GM21447 (cell line): Measurements from ENCODE around the gene ZNF652.

Experiments
- ATAC-seq: cut with Tn5 transposase; IDR thresholded peaks from one replicate; pipeline ENCODE4 v1.9.1; 2021; ENCODE audit not compliant: unreplicated experiment

The ZNF652 gene

GRCh38 chr17:49359990-49360795, 1.9 kb downstream of the ZNF652 start:
- ATAC-seq, result no peak

GRCh38 chr17:49358641-49359247, 3.3 kb downstream of the ZNF652 start:
- peak; percentile 32 for ATAC-seq

- no peak for ATAC-seq
Measured at GRCh38 chr17:49357516-49357915, 4.5 kb downstream of the ZNF652 start.

GRCh38 chr17:49356320-49356719, 5.7 kb downstream of the ZNF652 start:
- ATAC-seq, result no peak

DNA sequence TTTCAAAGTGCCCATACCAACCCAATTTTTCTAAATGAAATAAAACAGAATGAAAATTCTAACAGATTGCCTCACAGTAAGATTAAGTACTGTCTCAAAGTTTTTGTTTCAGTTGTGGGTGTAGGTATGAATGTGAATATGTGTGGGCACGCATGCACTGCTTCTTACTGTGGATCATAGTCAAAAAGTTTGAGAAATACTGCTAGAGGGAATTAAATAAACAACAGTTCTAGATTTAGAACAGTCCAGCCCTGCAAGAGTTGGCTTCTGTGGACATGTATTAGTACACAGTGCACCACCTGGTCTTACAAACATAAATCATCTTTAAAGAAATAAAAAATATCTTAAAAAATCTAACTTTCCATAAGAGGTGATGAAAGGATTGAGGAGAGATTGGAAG, 8.4 kb downstream of the ZNF652 start:
- no peak for ATAC-seq

- no peak for ATAC-seq
Measured at GRCh38 chr17:49352587-49353154, 9.4 kb downstream of the ZNF652 start.

DNA sequence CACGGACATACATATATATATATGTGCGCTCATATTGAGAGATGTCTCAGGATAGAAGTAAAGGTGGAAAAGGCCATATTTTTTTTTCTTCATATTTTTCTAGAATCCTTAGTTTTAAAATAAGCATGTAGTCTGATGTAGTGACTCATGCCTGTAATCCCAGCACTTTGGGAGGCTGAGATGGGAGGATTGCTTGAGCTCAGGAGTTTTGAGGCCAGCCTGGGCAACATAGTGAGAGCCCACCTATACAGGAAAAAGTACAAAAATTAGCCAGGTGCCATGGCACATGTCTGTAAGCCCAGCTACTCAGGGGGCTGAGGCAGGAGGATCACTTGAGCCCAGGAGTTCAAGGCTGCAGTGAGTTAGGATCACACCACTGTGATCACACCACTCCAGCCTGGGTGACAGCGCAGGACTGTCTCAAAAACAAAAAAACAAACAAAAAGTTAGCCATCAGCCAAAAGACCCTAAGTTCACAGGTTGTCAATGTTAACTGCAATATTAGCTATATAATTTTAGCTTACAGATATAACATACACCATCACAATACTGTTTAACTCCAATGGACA, 10.4 kb downstream of the ZNF652 start:
- no peak for ATAC-seq

GRCh38 chr17:49349541-49349940, 12.5 kb downstream of the ZNF652 start:
- ATAC-seq, result no peak

- no peak for ATAC-seq
Measured at GRCh38 chr17:49344914-49345313, 17.1 kb downstream of the ZNF652 start.

DNA sequence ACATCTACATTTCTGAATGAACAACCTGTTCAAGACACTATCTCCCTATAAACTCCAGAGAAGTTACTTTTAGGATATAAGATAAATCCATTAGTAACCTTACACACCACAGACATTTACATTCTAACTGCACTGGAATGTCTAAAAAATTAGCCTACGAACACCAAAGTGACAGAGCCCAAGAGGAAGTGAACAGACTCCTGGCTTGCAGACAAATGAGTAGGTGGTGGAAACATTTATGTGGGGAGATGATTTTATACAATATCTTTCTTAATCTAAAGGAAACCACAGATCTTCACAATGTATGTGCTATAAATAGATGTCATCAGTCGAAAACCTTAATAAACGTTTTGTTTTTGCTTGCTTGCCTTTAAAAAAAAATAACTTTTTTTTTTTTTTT, 18.8 kb downstream of the ZNF652 start:
- ATAC-seq, result no peak

GRCh38 chr17:49342575-49342936, 19.5 kb downstream of the ZNF652 start:
- ATAC-seq, result peak; percentile 44

- ATAC-seq, result no peak
Measured at GRCh38 chr17:49341356-49341755, 20.7 kb downstream of the ZNF652 start.

DNA sequence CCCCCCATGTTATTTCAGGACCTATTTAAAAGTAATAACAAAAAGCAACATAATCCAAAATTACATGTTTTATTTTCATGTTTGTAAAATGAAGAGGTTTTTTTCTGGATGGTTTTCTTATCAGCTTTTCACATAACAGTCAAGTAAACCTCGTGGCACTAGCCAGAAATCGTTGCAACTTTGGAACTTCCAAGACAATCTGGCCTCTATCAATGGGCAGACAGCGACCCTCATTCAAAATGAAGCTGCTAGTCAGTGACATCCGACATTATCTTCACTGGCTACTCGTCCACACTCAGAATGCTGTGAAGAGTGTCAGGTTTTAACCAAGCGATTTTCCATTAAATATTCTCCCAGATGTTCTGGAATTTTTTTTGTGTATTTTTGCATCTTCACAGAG, 22.7 kb downstream of the ZNF652 start:
- ATAC-seq, result no peak

GRCh38 chr17:49338883-49339282, 23.2 kb downstream of the ZNF652 start:
- no peak for ATAC-seq

DNA sequence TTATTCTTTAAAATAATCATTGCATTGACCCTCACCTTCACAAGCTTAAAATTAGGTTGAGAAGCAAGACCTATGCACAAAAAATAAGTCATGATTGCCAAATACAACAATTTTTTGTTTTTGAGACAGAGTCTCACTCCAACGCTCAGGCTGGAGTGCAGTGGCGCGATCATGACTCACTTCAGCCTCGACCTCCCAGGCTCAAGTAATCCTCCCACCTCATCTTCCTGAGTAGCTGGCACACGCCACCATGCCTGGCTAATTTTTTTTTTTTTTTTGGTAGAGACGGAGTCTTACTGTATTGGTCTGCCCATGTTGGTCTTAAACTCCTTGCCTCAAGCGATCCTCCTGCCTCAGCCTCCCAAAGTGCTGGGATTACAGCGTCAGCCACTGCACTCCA, 24.2 kb downstream of the ZNF652 start:
- ATAC-seq, result no peak

DNA sequence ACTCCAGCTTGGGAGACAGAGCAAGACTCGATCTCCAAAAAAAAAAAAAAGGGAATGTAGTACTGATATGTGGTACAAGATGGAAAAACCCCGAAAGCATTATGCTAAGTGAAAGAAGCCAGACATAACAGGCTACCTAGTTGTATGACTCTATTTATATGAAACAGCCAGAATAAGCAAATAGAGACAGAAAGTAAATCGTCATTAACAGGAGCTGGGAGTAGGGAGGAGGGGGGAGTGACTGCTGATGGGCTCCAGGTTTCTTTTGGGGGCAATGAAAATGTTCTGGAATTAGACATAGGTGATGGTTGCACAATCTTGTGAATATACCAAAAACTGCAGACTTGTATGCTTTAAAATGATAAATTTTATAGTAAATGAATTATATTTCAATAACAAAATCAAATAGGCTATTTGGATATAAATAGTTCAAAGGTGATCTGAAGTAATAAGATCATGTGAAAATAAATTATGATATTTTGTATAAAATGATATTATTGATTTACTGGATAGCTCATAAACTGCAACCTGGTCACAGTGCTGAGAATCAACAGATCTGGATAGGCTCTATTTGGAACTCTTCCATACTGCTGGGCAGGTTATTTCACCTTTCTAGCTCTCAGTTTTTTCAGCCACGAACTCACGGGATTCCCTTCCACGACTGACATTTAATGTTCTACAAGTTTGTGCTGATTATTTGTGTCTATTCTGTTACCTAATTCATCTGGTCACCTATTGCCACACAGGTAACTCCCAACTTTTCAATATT, 27.1 kb downstream of the ZNF652 start:
- no peak for ATAC-seq

DNA sequence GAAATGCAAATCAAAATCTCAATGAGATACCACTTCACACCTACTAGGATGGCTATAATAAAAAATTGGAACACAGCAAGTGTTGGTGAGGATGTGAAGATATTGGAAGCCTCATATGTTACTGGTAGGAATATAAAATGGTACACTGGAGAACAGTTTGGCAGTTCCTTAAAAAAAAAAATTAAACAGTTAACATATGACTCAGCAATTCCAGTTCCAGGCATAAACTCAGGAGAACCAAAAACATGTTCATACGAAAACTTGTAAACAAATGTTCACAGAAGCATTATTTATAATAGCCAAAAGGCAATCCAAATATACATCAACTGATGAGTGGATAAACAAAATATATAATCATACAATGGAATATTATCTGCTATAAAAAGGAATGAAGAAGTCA, 28.2 kb downstream of the ZNF652 start:
- ATAC-seq, result no peak

- ATAC-seq, result no peak
Measured at GRCh38 chr17:49327835-49328784, 33.9 kb downstream of the ZNF652 start.

DNA sequence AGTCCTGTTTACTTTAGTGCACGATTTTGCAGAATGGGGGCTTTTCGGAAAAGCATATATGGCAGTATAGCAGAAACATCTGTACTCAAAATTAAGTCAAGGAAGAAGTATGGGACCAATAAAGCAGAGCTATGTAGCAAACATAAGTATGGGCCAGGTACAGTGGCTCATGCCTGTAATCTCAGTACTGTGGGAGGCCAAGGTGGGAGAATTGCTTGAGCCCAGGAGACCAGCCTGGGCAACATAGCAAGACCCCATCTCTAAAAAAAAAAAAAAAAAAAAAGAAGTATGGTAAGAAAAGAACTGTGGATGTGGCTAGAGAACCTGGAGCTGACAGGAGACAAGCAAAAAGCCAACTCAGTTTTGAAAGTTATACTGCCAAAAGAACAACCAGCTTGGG, 36.1 kb downstream of the ZNF652 start:
- no peak for ATAC-seq

DNA sequence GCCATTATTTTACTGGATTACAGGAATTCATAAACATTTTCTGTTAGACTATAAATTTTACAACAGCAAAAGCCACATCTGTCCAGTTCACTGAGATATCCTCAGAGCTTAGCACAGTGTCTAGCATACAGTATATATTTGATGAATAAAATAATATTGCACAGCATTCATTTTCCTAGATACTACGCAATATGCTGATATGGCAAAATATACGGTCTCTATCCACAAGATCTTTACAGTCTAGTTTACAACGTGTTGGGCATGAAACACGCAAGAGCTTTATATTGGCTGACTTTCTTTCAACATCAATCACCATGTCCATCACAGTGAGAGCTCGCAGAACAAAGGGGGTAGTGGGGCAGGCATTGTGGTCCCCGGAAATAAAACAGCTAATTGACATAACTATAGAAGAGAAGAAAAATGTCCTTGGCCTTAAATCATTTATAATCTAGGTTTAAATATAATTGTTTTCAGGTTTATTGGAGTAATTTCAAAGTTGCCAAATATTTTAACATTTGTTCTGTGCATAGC, 43.5 kb downstream of the ZNF652 start:
- ATAC-seq, result no peak
